Gastrocnemius medialis (tissue), 4 donors: ENCODE measurements around the gene SMLR1. TPM values are rescaled to one million over a fixed set of nuclear protein-coding genes. Genes with fewer than 3 reads are reported as not detected.

ENCODE experiments used
- ATAC-seq, 2 donors: fragments of 150-250 bp; one replicate each; pipeline ENCODE4 v1.9.1; 2016
- DNase-seq, 2 donors: peaks; one replicate each; pipeline ENCODE4 v3.0.0-alpha.2; 2019
- H3K27ac ChIP-seq, 4 donors: fragments of 200-600 bp; sonication (generic); 1 replicate in 1 of 4; 2 replicates in 3 of 4; pipeline ENCODE4 v1.5.1; 2016 to 2018; ENCODE audit warnings: mild to moderate bottlenecking in 2 of 4, moderate library complexity in 1 of 4
- H3K27me3 ChIP-seq, 3 donors: fragments of 200-600 bp; sonication (generic) in 2 of 3; 1 replicate in 1 of 3; 2 replicates in 2 of 3; pipeline versions ENCODE4 v1.5.1 to v1.6.0; 2016 to 2019; ENCODE audit warnings: mild to moderate bottlenecking in 1 of 3, moderate library complexity in 1 of 3
- H3K36me3 ChIP-seq, 2 donors: fragments of 200-600 bp; sonication (generic) in 1 of 2; one replicate each; pipeline ENCODE4 v1.5.1; 2017 to 2018
- H3K4me1 ChIP-seq, 2 donors: fragments of 200-600 bp; sonication (generic) in 1 of 2; one replicate each; pipeline ENCODE4 v1.5.1; 2016 to 2017; ENCODE audit warnings: mild to moderate bottlenecking in 2 of 2
- H3K4me3 ChIP-seq, 4 donors: fragments of 200-600 bp; sonication (generic) in 3 of 4; 1 replicate in 1 of 4; 2 replicates in 3 of 4; pipeline ENCODE4 v1.5.1; 2016 to 2019; ENCODE audit warnings: mild to moderate bottlenecking in 2 of 4
- H3K9me3 ChIP-seq, 3 donors: fragments of 200-600 bp; sonication (generic) in 2 of 3; 1 replicate in 1 of 3; 2 replicates in 2 of 3; pipeline ENCODE4 v1.5.1; 2016 to 2019
- POLR2A ChIP-seq, 2 donors: fragments of 450-650 bp; IDR thresholded peaks; one replicate each; pipeline ENCODE4 v1.6.1; 2017; ENCODE audit warnings: antibody characterized with exemption in 2 of 2, mild to moderate bottlenecking in 2 of 2, moderate library complexity in 2 of 2
- in situ Hi-C, 4 donors: fragments of 200-750 bp; cut with MboI; loops; one replicate each; pipeline versions ENCODE4 v1.15.0 to v1.8.0; 2017; ENCODE audit warnings: low sequenced_read_pairs in 4 of 4
- intact Hi-C: fragments of 100-400 bp; cut with DNase I; formaldehyde crosslinking; loops from one replicate; pipeline ENCODE4 v1.15.1; 2023; ENCODE audit warnings: low total_unique reads
- total RNA-seq, 4 donors: library from RNA; depleted of rRNA; stranded (reverse); fragments of >200 nt; gene quantifications; one replicate each; pipeline versions ENCODE4 v1.1.0 to v1.2.3, GENCODE V29; 2016
- TF ChIP-seq, protein P1 (sequence below), 5 experiments: fragments of 450-650 bp in 3 of 5; fragments of 200-600 bp in 2 of 5; sonication (generic) in 2 of 5; IDR thresholded peaks in 4 of 5; conservative IDR thresholded peaks in 1 of 5; 1 replicate in 4 of 5; 2 replicates in 1 of 5; pipeline ENCODE4 v1.5.1; 2016 to 2019; ENCODE audit warnings: antibody characterized with exemption in 5 of 5, mild to moderate bottlenecking in 3 of 5, moderate library complexity in 3 of 5

SMLR1 gene
- total RNA-seq, 4 donors from 2014 or later: not detected

- H3K27ac ChIP-seq: no peak overlapping the region
- no peak for DNase-seq
- H3K4me1 ChIP-seq: no peaks in the 10 kb centered on the region
- in situ Hi-C loops: no loop called here
- no peaks in the 10 kb centered on the region for H3K36me3 ChIP-seq
- no peaks in the 10 kb centered on the region for H3K9me3 ChIP-seq
- no peak for TF ChIP-seq POLR2A (IDR thresholded peaks at IDR 0.05)
- TF ChIP-seq, protein P1, sequence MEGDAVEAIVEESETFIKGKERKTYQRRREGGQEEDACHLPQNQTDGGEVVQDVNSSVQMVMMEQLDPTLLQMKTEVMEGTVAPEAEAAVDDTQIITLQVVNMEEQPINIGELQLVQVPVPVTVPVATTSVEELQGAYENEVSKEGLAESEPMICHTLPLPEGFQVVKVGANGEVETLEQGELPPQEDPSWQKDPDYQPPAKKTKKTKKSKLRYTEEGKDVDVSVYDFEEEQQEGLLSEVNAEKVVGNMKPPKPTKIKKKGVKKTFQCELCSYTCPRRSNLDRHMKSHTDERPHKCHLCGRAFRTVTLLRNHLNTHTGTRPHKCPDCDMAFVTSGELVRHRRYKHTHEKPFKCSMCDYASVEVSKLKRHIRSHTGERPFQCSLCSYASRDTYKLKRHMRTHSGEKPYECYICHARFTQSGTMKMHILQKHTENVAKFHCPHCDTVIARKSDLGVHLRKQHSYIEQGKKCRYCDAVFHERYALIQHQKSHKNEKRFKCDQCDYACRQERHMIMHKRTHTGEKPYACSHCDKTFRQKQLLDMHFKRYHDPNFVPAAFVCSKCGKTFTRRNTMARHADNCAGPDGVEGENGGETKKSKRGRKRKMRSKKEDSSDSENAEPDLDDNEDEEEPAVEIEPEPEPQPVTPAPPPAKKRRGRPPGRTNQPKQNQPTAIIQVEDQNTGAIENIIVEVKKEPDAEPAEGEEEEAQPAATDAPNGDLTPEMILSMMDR (IDR thresholded peaks at IDR 0.05 in 4 of 5, conservative IDR thresholded peaks at IDR 0.05 in 1 of 5): no peak
- no peak for ATAC-seq
- H3K4me3 ChIP-seq: no peak overlapping the region
- no peaks in the 10 kb centered on the region for H3K27me3 ChIP-seq
- intact Hi-C loops: no loop called here
Measured at GRCh38 chr6:130822736-130823135, 4.5 kb upstream of the SMLR1 start.

GRCh38 chr6:130824978-130825694 lies 2.1 kb upstream of the SMLR1 start:
- Histone ChIP-seq H3K27me3 (no peaks in the 10 kb centered on the region), H3K4me1 (no peaks in the 10 kb centered on the region), H3K4me3 (no peak overlapping the region), H3K9me3 (no peaks in the 10 kb centered on the region), H3K36me3 (no peaks in the 10 kb centered on the region), H3K27ac (no peak overlapping the region)
- intact Hi-C loops (no loop called here), in situ Hi-C loops (no loop called here)
- no peak for ATAC-seq
- no peak for TF ChIP-seq POLR2A (IDR thresholded peaks at IDR 0.05)
- TF ChIP-seq, protein P1 (IDR thresholded peaks at IDR 0.05 in 4 of 5, conservative IDR thresholded peaks at IDR 0.05 in 1 of 5): no peak
- DNase-seq: no peak

- ATAC-seq: no peak
- no peak for DNase-seq
- no peaks in the 10 kb centered on the region for H3K4me1 ChIP-seq
- H3K9me3 ChIP-seq: no peaks in the 10 kb centered on the region
- in situ Hi-C loops: no loop called here
- H3K27me3 ChIP-seq: no peaks in the 10 kb centered on the region
- no peaks in the 10 kb centered on the region for H3K36me3 ChIP-seq
- no peak overlapping the region for H3K4me3 ChIP-seq
- no peak overlapping the region for H3K27ac ChIP-seq
- TF ChIP-seq, protein P1 (IDR thresholded peaks at IDR 0.05 in 4 of 5, conservative IDR thresholded peaks at IDR 0.05 in 1 of 5): no peak
- TF ChIP-seq POLR2A (IDR thresholded peaks at IDR 0.05): no peak
- intact Hi-C loops: no loop called here
Measured at GRCh38 chr6:130825772-130826441, 1.3 kb upstream of the SMLR1 start.

- H3K36me3 ChIP-seq: no peaks in the 10 kb centered on the region
- intact Hi-C loops (no loop called here), in situ Hi-C loops (no loop called here)
- no peak overlapping the region for H3K27ac ChIP-seq
- no peaks in the 10 kb centered on the region for H3K27me3 ChIP-seq
- ATAC-seq: no peak
- no peak for DNase-seq
- no peaks in the 10 kb centered on the region for H3K9me3 ChIP-seq
- H3K4me3 ChIP-seq: no peak overlapping the region
- no peaks in the 10 kb centered on the region for H3K4me1 ChIP-seq
- TF ChIP-seq, protein P1 (IDR thresholded peaks at IDR 0.05 in 4 of 5, conservative IDR thresholded peaks at IDR 0.05 in 1 of 5): no peak
- TF ChIP-seq POLR2A (IDR thresholded peaks at IDR 0.05): no peak
Measured at GRCh38 chr6:130826442-130827246, 562 bp upstream of the SMLR1 start.
